HepG2 (cell line): ENCODE results near the gene ENO2. TPM values are rescaled to one million over a fixed set of nuclear protein-coding genes. Genes with fewer than 3 reads are reported as not detected.
A peak's percentile ranks its signal among the peaks of the same experiment; 100 is the strongest.

ENCODE experiments used
- BORCS8-MEF2B ChIP-seq: sonication (generic); formaldehyde crosslinking; IDR thresholded peaks from 2 replicates; pipeline ENCODE4 v1.8.0; 2022; ENCODE audit warnings: mild to moderate bottlenecking, missing genetic modification reagents
- DNMT1 ChIP-seq: sonication (generic); formaldehyde crosslinking; IDR thresholded peaks from 2 replicates; pipeline ENCODE4 v1.5.1; 2020; ENCODE audit warnings: mild to moderate bottlenecking, missing genetic modification reagents
- ETV5 ChIP-seq: IDR thresholded peaks from 2 replicates; pipeline ENCODE4 v1.6.1; 2018; ENCODE audit warnings: missing biosample characterization, missing genetic modification reagents, inconsistent platforms, borderline replicate concordance
- IRX3 ChIP-seq: sonication (generic); formaldehyde crosslinking; IDR thresholded peaks from 2 replicates; pipeline ENCODE4 v1.8.1; 2023; ENCODE audit warnings: mild to moderate bottlenecking, low read depth, missing genetic modification reagents, borderline replicate concordance
- MYNN ChIP-seq: sonication (generic); formaldehyde crosslinking; IDR thresholded peaks from 2 replicates; pipeline ENCODE4 v1.4.0; 2020; ENCODE audit warnings: mild to moderate bottlenecking, low read depth, missing genetic modification reagents
- NFATC3 ChIP-seq: sonication (generic); formaldehyde crosslinking; IDR thresholded peaks from 2 replicates; pipeline ENCODE4 v1.5.1; 2020; ENCODE audit warnings: mild to moderate bottlenecking, missing genetic modification reagents
- NR2C2 ChIP-seq: sonication (generic); formaldehyde crosslinking; IDR thresholded peaks from 2 replicates; pipeline ENCODE4 v1.4.0; 2020; ENCODE audit warnings: missing genetic modification reagents, mild to moderate bottlenecking, moderate library complexity, borderline replicate concordance
- PLSCR1 ChIP-seq: sonication (generic); formaldehyde crosslinking; IDR thresholded peaks from 2 replicates; pipeline ENCODE4 v1.5.0; 2020; ENCODE audit warnings: missing genetic modification reagents, mild to moderate bottlenecking, borderline replicate concordance
- PPARG ChIP-seq: conservative IDR thresholded peaks from 2 replicates; pipeline ENCODE4 v1.6.1; 2016; ENCODE audit warnings: missing biosample characterization, missing genetic modification reagents
- PRMT3 ChIP-seq: sonication (generic); formaldehyde crosslinking; IDR thresholded peaks from 2 replicates; pipeline ENCODE4 v1.8.1; 2022; ENCODE audit warnings: low read depth, mild to moderate bottlenecking, moderate library complexity, missing genetic modification reagents, borderline replicate concordance
- RXRB ChIP-seq: IDR thresholded peaks from 2 replicates; pipeline ENCODE4 v1.6.1; 2016; ENCODE audit warnings: borderline replicate concordance, missing genetic modification reagents, missing compliant biosample characterization
- SCMH1 ChIP-seq: sonication (generic); formaldehyde crosslinking; IDR thresholded peaks from 2 replicates; pipeline ENCODE4 v1.9.0; 2021; ENCODE audit warnings: missing genetic modification reagents, mild to moderate bottlenecking, borderline replicate concordance
- YEATS4 ChIP-seq: sonication (generic); formaldehyde crosslinking; IDR thresholded peaks from 2 replicates; pipeline ENCODE4 v1.4.0; 2020; ENCODE audit warnings: missing genetic modification reagents, borderline replicate concordance
- YY1 ChIP-seq: IDR thresholded peaks from 2 replicates; pipeline ENCODE4 v1.6.1; 2011; ENCODE audit warnings: low read length, low read depth, moderate library complexity, mild to moderate bottlenecking; ENCODE audit not compliant: insufficient read depth, insufficient replicate concordance
- ZFP36 ChIP-seq: fragments of 150-350 bp; IDR thresholded peaks from 2 replicates; pipeline ENCODE4 v1.6.1; 2018; ENCODE audit warnings: borderline replicate concordance, low read length, low read depth; ENCODE audit not compliant: partially characterized antibody
- ZFP37 ChIP-seq: sonication (generic); formaldehyde crosslinking; IDR thresholded peaks from 2 replicates; pipeline ENCODE4 v1.4.0; 2020; ENCODE audit warnings: missing genetic modification reagents, borderline replicate concordance
- ZMAT3 ChIP-seq: sonication (generic); formaldehyde crosslinking; conservative IDR thresholded peaks from 2 replicates; pipeline ENCODE4 v1.7.0; 2021; ENCODE audit warnings: missing genetic modification reagents
- ZMYM4 ChIP-seq: sonication (generic); formaldehyde crosslinking; IDR thresholded peaks from 2 replicates; pipeline ENCODE4 v1.8.1; 2023; ENCODE audit warnings: mild to moderate bottlenecking, missing genetic modification reagents
- ZNF572 ChIP-seq: sonication (generic); formaldehyde crosslinking; IDR thresholded peaks from 2 replicates; pipeline ENCODE4 v1.5.1; 2020; ENCODE audit warnings: mild to moderate bottlenecking, missing genetic modification reagents
- ZNF589 ChIP-seq: sonication (generic); formaldehyde crosslinking; conservative IDR thresholded peaks from 2 replicates; pipeline ENCODE4 v1.8.0; 2022; ENCODE audit warnings: mild to moderate bottlenecking, moderate library complexity, missing genetic modification reagents
- ZSCAN5A ChIP-seq: sonication (generic); formaldehyde crosslinking; IDR thresholded peaks from 2 replicates; pipeline ENCODE4 v1.8.0; 2022; ENCODE audit warnings: mild to moderate bottlenecking, missing genetic modification reagents, borderline replicate concordance
- polyA plus RNA-seq, 8 experiments: library from polyadenylated mRNA; depleted of rRNA in 3 of 8; stranded (reverse) in 7 of 8; unstranded in 1 of 8; fragments of >200 nt; fragmentation: Illumina TruSeq in 4 of 8; extraction: Trizol in 4 of 8; gene quantifications; 2 replicates each; pipeline versions ENCODE4 v1.2.1 to v1.2.3, GENCODE V29; 2011 to 2016; ENCODE audit warnings: low read depth in 4 of 8, missing spikeins in 1 of 8, mixed read lengths in 1 of 8; ENCODE audit not compliant: insufficient read depth in 1 of 8
- total RNA-seq, 5 experiments: library from RNA; depleted of rRNA; stranded (reverse); fragments of >200 nt; fragmentation: Illumina TruSeq; extraction: Trizol; gene quantifications; 2 replicates each; pipeline ENCODE4 v1.2.3, GENCODE V29; 2016; ENCODE audit warnings: low read depth in 1 of 5
- TF ChIP-seq, protein P1 (sequence below): sonication (generic); formaldehyde crosslinking; IDR thresholded peaks from 2 replicates; pipeline ENCODE4 v1.9.0; 2021; ENCODE audit warnings: missing genetic modification reagents, mild to moderate bottlenecking, borderline replicate concordance
- TF ChIP-seq, protein P2 (sequence below): sonication (generic); formaldehyde crosslinking; IDR thresholded peaks from 2 replicates; pipeline ENCODE4 v1.4.0; 2020; ENCODE audit warnings: mild to moderate bottlenecking, low read depth, missing genetic modification reagents
- TF ChIP-seq, protein P3 (sequence below): sonication (generic); formaldehyde crosslinking; IDR thresholded peaks from 2 replicates; pipeline ENCODE4 v1.4.0; 2020; ENCODE audit warnings: missing genetic modification reagents, mild to moderate bottlenecking, borderline replicate concordance

ENO2 gene
- total and polyA plus RNA-seq, 2 of the 13 experiments (the other 11 are each of a cell fraction or from before 2014, with no cell fraction given) = 19.3 to 136 TPM

GRCh38 chr12:6970096-6970527 is 55.7 kb downstream of the ENO2 start (continued):
- TF ChIP-seq, protein P1, sequence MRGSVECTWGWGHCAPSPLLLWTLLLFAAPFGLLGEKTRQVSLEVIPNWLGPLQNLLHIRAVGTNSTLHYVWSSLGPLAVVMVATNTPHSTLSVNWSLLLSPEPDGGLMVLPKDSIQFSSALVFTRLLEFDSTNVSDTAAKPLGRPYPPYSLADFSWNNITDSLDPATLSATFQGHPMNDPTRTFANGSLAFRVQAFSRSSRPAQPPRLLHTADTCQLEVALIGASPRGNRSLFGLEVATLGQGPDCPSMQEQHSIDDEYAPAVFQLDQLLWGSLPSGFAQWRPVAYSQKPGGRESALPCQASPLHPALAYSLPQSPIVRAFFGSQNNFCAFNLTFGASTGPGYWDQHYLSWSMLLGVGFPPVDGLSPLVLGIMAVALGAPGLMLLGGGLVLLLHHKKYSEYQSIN = no peak
- peak; percentile 23; the same call in 1 of the 2 replicates for TF ChIP-seq IRX3
- no peak for TF ChIP-seq ZMAT3 (CRISPR knock-in tag)
- TF ChIP-seq PLSCR1 (CRISPR knock-in tag) = no peak
- TF ChIP-seq SCMH1 = no peak
- TF ChIP-seq DNMT1 (CRISPR knock-in tag) = no peak
- TF ChIP-seq ZNF589 (CRISPR knock-in tag) = no peak
- no peak for TF ChIP-seq NFATC3 (CRISPR knock-in tag)
- TF ChIP-seq, protein P2, sequence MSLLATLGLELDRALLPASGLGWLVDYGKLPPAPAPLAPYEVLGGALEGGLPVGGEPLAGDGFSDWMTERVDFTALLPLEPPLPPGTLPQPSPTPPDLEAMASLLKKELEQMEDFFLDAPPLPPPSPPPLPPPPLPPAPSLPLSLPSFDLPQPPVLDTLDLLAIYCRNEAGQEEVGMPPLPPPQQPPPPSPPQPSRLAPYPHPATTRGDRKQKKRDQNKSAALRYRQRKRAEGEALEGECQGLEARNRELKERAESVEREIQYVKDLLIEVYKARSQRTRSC (CRISPR knock-in tag) = 0 out of 2 replicates have a peak, but pooled peaks have one; percentile 51
- TF ChIP-seq ZFP37 (CRISPR knock-in tag) = no peak
- peak; percentile 66 for TF ChIP-seq YY1
- TF ChIP-seq MYNN (CRISPR knock-in tag) = no peak
- TF ChIP-seq PRMT3 (CRISPR knock-in tag) = no peak
- TF ChIP-seq, protein P3, sequence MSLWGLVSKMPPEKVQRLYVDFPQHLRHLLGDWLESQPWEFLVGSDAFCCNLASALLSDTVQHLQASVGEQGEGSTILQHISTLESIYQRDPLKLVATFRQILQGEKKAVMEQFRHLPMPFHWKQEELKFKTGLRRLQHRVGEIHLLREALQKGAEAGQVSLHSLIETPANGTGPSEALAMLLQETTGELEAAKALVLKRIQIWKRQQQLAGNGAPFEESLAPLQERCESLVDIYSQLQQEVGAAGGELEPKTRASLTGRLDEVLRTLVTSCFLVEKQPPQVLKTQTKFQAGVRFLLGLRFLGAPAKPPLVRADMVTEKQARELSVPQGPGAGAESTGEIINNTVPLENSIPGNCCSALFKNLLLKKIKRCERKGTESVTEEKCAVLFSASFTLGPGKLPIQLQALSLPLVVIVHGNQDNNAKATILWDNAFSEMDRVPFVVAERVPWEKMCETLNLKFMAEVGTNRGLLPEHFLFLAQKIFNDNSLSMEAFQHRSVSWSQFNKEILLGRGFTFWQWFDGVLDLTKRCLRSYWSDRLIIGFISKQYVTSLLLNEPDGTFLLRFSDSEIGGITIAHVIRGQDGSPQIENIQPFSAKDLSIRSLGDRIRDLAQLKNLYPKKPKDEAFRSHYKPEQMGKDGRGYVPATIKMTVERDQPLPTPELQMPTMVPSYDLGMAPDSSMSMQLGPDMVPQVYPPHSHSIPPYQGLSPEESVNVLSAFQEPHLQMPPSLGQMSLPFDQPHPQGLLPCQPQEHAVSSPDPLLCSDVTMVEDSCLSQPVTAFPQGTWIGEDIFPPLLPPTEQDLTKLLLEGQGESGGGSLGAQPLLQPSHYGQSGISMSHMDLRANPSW = no peak
- no peak for TF ChIP-seq YEATS4 (CRISPR knock-in tag)
- peak; percentile 97 for TF ChIP-seq NR2C2 (CRISPR knock-in tag)
- TF ChIP-seq ZSCAN5A = no peak
- no peak for TF ChIP-seq ETV5 (CRISPR knock-in tag)
- TF ChIP-seq PPARG (CRISPR knock-in tag) = no peak
- no peak for TF ChIP-seq RXRB (CRISPR knock-in tag)
- no peak for TF ChIP-seq ZNF572 (CRISPR knock-in tag)
- TF ChIP-seq BORCS8-MEF2B (CRISPR knock-in tag) = 0 out of 2 replicates have a peak, but pooled peaks have one; percentile 12
- TF ChIP-seq ZMYM4 = no peak
- no peak for TF ChIP-seq ZFP36
